Liver (tissue), 3 donors: Measurements from ENCODE around the gene NR3C1.

Experiments
- JUND ChIP-seq, 2 donors: IDR thresholded peaks; 2 replicates each; pipeline ENCODE4 v1.6.1; 2016; ENCODE audit warnings: antibody characterized with exemption in 2 of 2
- RAD21 ChIP-seq, 2 donors: IDR thresholded peaks; 2 replicates each; pipeline ENCODE4 v1.6.1; 2016; ENCODE audit warnings: antibody characterized with exemption in 2 of 2, mild to moderate bottlenecking in 2 of 2
- SP1 ChIP-seq: IDR thresholded peaks from 2 replicates; pipeline ENCODE4 v1.6.1; 2018; ENCODE audit warnings: antibody characterized with exemption, mild to moderate bottlenecking
- TF ChIP-seq, protein P1 (sequence below): fragments of 150-350 bp; IDR thresholded peaks from 2 replicates; pipeline ENCODE4 v1.5.1; 2017; ENCODE audit warnings: improper control_type of control experiment, low read depth, low read length; ENCODE audit not compliant: missing input control
- TF ChIP-seq, protein P2 (sequence below): IDR thresholded peaks from 2 replicates; pipeline ENCODE4 v1.6.1; 2016; ENCODE audit warnings: antibody characterized with exemption
- TF ChIP-seq, protein P3 (sequence below): IDR thresholded peaks from 2 replicates; pipeline ENCODE4 v1.6.1; 2016; ENCODE audit warnings: antibody characterized with exemption, mild to moderate bottlenecking
- donor health status: healthy.
- donor health status: healthy.

DNA sequence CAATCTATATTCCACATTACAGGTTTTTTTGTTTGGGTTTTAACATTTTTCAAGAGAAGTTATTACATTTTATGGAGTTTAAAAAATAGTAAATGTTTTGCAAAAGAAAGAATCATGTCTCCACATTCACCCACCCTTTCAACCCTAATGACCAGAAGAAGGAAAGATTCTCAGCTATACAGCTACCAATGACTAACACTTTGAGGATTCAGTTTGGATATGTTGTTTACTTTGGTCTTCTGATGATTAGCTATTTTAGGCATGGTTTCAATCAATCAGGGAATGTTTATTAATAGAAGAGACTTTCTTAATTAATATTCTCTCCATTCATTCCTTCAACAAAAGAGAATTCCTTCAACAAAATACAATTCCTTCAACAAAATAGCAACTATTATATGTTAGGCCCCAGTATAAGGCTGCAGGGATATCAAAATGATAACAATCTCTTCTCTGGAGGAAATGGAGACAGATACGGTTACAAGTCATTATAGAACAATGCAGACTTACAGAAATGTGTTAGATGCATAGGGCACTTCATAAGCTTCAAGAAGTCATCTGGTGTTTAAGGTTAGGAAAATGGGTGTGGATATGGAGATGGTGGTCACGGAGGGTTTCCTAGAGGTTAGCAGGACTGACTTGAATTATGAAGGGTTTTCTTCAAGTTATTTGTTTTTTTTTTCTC lies 9.3 kb upstream of the NR3C1 start:
- TF ChIP-seq, protein P1, sequence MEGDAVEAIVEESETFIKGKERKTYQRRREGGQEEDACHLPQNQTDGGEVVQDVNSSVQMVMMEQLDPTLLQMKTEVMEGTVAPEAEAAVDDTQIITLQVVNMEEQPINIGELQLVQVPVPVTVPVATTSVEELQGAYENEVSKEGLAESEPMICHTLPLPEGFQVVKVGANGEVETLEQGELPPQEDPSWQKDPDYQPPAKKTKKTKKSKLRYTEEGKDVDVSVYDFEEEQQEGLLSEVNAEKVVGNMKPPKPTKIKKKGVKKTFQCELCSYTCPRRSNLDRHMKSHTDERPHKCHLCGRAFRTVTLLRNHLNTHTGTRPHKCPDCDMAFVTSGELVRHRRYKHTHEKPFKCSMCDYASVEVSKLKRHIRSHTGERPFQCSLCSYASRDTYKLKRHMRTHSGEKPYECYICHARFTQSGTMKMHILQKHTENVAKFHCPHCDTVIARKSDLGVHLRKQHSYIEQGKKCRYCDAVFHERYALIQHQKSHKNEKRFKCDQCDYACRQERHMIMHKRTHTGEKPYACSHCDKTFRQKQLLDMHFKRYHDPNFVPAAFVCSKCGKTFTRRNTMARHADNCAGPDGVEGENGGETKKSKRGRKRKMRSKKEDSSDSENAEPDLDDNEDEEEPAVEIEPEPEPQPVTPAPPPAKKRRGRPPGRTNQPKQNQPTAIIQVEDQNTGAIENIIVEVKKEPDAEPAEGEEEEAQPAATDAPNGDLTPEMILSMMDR, result no peak
- TF ChIP-seq RAD21 (IDR thresholded peaks at IDR 0.05) (no peak), JUND (IDR thresholded peaks at IDR 0.05) (no peak), SP1 (no peak)
- TF ChIP-seq, protein P2, sequence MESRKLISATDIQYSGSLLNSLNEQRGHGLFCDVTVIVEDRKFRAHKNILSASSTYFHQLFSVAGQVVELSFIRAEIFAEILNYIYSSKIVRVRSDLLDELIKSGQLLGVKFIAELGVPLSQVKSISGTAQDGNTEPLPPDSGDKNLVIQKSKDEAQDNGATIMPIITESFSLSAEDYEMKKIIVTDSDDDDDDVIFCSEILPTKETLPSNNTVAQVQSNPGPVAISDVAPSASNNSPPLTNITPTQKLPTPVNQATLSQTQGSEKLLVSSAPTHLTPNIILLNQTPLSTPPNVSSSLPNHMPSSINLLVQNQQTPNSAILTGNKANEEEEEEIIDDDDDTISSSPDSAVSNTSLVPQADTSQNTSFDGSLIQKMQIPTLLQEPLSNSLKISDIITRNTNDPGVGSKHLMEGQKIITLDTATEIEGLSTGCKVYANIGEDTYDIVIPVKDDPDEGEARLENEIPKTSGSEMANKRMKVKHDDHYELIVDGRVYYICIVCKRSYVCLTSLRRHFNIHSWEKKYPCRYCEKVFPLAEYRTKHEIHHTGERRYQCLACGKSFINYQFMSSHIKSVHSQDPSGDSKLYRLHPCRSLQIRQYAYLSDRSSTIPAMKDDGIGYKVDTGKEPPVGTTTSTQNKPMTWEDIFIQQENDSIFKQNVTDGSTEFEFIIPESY, result no peak
- TF ChIP-seq, protein P3, sequence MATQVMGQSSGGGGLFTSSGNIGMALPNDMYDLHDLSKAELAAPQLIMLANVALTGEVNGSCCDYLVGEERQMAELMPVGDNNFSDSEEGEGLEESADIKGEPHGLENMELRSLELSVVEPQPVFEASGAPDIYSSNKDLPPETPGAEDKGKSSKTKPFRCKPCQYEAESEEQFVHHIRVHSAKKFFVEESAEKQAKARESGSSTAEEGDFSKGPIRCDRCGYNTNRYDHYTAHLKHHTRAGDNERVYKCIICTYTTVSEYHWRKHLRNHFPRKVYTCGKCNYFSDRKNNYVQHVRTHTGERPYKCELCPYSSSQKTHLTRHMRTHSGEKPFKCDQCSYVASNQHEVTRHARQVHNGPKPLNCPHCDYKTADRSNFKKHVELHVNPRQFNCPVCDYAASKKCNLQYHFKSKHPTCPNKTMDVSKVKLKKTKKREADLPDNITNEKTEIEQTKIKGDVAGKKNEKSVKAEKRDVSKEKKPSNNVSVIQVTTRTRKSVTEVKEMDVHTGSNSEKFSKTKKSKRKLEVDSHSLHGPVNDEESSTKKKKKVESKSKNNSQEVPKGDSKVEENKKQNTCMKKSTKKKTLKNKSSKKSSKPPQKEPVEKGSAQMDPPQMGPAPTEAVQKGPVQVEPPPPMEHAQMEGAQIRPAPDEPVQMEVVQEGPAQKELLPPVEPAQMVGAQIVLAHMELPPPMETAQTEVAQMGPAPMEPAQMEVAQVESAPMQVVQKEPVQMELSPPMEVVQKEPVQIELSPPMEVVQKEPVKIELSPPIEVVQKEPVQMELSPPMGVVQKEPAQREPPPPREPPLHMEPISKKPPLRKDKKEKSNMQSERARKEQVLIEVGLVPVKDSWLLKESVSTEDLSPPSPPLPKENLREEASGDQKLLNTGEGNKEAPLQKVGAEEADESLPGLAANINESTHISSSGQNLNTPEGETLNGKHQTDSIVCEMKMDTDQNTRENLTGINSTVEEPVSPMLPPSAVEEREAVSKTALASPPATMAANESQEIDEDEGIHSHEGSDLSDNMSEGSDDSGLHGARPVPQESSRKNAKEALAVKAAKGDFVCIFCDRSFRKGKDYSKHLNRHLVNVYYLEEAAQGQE, result no peak
